GM18498 (cell line): ENCODE results near the gene CACNA1A.

ENCODE experiments used
- ATAC-seq: cut with Tn5 transposase; IDR thresholded peaks from one replicate; pipeline ENCODE4 v1.9.1; 2021; ENCODE audit warnings: mild to moderate bottlenecking, moderate library complexity; ENCODE audit not compliant: unreplicated experiment

Gene CACNA1A

DNA sequence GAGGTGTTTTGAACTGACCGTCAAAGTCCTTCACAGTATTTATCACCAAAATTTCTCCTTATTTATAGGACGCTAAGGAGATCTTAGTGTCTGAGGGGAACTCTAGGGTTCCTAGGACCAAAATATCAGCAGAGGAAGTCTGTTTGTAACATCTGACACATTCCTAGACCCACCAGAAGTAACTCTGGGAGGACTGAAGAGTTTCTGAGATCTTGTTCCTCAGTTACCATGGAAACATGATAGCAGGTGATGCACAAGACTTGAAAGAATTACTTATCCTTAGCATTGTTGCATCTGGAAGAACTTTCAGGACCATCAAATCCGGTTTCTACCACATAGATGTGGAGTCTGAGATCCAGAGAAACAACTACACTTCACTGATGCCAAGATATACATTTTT lies 191.5 kb downstream of the CACNA1A start:
- ATAC-seq, result no peak

DNA sequence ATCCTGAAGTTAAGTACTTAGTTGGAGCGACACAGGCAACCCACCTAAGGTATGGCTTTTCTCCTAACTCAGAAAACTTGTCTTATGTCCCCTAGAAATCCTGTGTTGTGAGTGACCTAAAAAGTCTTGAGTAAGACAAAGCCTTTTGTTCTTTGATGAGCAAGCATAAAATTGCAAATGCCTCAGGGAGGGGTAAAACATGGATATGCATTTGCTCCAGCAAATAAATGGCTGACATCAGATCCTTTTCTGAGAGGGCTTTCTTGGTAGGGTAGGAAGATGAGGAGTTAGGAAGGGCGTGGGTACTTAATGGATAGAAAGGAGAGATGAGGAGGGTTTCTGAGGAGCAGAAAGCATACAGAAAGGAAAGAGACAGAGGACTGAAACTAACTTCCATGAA lies 192.4 kb downstream of the CACNA1A start:
- ATAC-seq, result no peak

DNA sequence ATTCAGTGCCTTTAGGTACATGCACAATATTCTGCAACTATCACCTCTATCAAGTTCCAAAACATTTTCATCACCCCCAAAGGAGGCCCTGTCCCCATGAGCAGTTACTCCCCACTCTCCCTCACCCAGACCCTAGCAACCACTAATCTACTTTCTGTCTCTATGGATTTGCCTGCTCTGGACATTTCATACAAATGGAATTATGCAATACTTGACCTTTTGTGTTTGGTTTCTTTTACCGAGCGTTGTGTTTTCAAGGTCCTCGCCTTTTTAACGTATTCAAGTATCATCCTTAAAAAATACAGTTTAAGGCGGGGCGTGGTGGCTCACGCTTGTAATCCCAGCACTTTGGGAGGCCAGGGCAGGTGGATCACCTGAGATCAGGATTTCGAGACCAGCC lies 196.4 kb downstream of the CACNA1A start:
- ATAC-seq, result no peak

DNA sequence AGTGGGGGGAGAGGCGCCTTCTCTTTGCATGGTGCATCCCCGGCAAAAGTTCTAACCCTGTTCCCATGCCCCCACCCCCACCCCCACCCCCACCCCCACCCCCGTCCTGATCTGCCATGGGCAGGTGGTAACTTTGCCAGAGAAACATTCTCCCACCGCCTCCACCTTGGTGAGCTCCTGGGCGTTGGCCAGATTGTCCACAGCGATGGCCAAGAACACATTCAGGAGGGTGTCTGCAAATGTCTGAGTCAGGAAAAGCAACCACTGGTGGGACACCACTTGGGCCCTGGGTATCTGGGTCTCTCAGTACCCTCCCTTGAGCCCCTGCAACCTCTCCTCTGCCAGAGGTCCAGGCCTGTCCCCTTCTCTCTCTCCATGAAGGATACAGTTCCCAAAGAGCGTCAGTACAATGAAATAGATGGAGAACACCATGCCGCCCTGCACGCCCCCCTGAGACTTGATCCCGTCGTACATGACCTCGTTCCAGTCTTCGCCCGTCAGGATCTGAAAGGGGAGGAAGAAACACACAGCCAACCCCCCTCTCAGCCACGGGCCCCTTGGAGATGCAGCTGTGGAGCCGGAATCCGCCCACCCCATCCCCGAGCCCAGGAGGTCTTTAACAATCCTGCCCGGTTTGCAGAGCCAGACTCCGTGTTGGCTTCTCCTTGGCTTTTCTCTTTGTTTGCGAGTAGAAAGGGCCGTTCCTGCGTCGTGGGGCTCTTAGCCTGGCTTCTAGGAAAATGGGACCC lies 202.7 kb downstream of the CACNA1A start:
- ATAC-seq, result no peak

DNA sequence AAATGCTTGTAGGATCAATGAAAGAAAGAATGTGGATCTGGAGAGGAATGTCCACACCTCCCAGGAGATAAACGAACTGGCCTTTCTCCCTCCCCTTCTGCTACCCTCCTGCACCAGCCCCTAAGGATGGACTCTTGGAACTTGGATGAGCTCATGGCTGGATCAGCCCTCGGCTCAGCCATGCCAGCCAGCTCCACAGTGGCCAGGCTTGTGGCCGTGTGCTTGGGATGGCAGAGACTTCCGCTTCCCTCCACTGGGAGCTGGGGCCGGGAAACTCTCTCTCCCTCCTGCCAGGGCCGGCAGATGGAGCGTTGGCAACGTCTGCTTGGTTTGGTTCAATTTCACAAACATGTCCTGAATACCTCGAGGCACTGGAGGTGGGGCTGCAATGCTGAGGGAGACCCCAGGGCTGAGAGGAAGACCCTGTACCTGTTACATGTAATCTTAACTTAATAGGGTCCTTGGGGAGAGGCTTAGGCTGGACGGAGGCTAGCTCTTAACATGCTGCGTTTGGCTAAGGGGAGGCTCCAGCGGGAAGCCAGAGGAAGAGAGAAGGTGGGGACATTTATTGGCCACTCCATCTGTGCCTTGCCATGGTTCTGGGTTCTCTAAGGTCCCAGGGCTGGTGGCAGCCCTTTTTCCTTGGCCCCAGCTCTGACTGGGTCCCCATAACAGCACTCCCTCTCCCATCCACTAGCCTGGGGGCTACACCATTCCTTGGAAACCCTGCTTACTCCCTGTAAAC lies 203.6 kb downstream of the CACNA1A start:
- no peak for ATAC-seq

DNA sequence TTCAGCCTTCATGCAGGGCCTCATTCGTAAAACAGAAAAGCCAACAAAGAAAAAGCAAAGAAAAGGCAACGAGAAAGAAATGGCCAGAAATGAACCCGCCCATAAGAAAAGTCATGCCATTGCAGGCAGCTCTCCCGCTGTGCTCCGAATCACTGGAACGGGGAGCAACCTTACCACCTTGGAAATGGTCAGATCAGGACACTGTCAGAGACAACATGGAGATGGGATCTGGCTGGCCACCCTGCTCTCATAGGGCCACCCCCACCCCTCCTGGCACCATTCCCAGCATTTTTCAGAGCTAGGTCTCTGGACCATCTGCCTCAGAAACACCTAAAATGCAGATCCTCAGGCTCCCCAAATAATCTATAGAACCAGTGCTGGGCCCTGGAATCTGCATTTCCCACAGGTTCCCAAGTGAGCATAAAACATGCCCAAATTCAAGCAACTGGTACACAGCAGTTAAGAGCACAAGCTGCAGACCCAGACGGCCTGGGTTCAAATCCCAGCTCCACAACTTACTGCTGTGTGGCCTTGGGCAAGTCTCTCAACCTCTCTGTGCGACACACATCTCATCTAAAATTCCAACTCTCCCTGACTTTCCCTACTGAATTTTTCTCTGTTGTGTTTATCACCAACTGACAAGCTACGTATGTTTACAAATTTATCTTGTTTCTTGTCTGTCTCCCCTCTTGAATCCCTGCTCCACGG lies 204.5 kb downstream of the CACNA1A start:
- no peak for ATAC-seq

DNA sequence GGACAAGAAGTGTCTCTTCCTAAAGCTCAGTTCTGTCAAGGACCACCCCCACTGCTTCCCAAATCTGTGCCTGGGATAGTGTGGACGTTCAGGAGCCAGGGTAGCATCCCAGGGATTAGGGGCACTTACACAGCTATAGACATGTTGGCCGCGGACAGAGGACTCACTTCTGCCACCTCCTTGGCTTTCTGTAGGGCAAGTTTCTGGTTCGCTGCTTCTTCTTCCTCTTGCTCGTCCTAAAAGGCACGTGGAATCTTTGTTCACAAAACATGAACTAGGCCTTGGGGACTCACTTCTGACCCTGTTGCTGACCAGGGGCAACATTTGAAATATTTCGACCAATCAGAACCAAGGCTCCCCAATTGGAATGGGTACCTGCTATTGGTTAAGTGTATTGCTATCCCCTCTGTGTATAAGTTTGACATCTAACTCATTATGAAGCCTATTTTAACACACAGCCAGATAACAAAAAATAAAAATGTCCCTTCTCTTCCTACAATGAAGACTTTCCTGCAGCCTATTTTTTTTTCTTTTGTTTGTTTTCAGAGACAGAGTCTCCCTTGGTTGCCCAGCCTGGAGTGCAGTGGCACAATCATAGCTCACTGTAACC lies 205.8 kb downstream of the CACNA1A start:
- no peak for ATAC-seq

DNA sequence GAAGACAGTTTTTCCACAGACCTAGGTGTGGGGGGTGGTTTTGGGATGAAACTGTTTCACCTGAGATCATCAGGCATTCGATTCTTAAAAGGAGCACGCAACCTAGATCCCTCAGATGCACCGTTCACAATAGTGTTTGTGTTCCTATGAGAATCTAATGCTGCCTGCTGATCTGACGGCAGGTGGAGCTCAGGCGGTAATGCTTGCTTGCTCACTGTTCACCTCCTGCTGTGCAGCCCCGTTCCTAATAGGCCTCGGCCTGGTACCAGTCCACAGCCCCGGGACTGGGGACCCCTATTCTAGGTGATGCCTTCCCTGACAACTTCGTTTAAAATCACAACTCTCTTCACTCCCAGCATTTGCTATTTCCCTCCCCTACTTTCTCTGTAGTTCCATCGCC lies 206.4 kb downstream of the CACNA1A start:
- ATAC-seq, result no peak

DNA sequence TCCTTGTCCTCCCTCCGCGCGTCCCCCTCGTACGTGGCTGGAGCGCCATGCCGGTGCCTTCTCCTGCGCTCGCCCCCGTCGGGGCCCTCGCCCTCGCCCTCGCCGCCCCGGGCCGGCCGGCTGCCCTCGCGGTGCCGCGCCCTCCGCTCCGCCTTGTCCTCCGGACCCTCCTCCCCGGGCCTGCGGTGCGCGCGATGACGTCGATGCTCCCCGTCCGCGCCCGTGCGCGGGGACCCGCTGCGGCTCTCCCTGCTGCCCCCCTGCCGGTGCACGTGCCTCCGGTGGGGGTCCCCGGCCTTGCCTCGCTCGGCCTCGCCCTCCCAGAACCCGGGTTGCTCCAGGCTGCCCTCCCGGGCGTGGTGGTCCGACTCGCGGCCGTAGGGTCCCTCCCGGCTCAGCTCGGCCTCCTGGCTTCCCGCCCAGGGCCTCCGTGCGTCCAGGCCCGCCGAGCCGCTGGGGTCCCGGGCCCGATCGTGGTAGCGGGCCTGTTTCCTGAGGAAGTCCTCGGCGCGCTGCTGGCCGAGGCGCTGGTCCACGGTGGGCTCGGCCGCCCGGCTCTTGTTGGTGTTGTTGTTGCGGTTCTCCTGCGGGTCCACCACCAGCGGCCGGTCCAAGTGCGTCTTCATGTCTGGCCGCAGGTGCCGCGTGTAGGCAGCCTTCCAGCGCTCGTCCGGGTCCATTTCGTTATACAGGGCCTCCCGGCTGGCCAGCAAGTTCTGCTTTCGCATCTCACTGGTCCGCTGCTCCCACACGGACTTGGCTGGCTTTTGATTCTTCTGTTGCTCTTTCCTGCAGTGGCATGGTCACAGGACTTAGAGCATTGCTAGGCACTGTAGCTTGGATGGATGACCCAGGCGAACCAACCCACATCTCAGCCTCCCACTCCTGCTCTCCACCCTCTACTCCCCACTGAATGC lies 207.5 kb downstream of the CACNA1A start:
- ATAC-seq, result no peak

DNA sequence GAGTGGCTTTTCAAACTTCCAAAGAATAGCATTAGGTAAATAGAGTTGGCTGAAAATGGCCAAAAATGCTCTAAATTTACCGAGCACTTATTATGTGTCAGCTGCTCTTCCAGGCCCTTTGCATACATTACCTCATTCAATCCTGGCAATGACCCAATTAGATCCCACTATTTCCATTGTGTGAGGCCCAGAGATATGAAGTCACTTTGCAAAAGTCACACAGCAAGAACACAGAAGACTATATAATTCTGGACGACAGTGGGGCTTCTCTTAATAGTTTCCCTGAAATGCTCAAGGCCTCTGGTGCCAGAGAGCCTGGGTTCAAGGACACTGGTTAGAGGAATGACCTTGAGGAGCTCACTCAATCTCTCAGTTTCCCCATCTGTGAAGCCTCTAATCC lies 209.3 kb downstream of the CACNA1A start:
- no peak for ATAC-seq

DNA sequence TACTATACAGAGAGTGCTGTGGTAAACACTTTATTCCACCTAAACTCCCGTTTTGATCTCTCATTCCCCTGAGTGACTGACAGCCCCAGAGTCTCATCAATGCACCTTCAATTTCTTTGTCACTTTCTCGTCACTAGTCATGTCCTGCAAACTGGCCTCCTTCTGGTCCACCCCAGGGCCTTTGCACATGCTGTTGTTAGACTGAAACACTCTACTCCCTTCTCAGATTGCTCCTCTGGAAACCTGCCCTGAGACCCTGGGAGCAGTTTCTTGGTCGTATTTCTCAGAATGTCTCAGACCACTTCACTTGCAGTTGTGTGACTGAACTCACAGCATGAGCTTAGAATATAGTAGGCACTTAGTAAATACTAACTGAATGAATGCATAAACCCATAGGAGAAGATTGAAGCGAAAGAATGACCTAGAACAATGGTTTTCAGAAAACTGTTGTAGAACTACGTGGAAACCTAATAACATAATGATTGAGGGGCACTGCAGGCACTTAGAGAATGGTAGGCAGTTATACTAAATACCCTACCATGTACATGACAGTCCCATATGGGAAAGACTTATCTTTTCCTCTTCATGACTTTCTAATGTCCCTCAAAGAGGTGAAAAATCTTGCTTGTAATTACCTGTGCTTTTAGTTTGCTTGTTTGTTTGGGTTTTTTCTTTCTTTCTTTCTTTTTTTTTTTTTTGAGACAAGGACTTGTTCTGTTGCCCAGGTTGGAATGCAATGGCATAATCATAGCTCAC lies 211.3 kb downstream of the CACNA1A start:
- no peak for ATAC-seq

DNA sequence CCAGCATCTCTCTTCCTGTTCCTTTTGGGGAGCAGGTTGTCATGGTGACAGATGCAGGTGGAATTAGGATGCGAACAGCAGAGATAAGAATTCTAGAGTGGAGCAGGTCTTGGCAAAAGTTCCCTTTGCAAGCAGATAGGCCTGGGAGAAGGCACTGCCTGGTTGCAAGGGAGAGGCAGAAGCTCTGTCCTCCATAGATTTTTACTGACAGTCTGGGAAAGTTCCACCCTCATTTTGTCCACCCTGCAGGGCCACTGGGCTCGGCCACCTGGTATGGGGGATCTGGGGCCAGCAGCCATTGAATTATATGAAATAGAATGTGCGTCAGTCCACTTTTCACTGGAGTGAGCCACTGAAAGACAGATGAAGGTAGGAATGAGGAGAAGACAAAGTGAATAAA lies 214.4 kb downstream of the CACNA1A start:
- no peak for ATAC-seq

DNA sequence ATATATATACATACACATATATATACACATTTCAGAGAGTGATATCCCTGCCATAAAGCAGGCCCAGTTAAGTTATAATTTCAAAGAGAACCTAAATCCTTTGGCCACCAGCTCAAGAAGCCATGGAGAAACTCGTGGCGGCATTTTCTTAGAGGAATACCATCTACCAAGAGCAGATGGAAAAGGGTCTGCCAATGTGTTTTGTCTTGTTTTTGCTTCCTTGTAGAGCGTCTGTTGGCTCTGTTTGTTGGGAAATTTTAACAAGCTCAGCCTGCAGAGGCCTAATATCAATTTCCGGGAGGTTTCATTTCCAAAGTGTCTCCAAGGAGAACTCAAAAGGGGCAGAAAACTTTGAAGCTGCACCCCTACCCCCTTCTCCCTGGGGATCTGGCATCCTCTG lies 215.5 kb downstream of the CACNA1A start:
- ATAC-seq, result no peak

DNA sequence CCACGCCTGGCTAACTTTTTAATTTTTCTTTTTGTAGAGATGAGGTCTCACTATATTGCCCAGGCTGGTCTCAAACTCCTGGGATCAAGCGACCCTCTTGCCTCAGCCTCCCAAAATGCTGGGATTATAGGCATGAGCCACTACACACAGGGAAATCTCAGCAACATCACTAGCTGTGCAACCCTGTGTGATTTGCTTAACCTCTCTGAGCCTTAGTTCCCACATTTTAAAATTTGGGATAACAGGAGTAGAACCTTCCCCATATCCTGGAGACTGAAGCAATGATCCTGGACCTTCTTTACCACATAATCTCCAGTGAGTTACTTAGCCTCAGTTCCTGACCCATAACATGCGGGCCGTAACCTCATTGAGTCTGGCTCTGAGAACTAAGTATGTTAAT lies 217.0 kb downstream of the CACNA1A start:
- ATAC-seq, result no peak

DNA sequence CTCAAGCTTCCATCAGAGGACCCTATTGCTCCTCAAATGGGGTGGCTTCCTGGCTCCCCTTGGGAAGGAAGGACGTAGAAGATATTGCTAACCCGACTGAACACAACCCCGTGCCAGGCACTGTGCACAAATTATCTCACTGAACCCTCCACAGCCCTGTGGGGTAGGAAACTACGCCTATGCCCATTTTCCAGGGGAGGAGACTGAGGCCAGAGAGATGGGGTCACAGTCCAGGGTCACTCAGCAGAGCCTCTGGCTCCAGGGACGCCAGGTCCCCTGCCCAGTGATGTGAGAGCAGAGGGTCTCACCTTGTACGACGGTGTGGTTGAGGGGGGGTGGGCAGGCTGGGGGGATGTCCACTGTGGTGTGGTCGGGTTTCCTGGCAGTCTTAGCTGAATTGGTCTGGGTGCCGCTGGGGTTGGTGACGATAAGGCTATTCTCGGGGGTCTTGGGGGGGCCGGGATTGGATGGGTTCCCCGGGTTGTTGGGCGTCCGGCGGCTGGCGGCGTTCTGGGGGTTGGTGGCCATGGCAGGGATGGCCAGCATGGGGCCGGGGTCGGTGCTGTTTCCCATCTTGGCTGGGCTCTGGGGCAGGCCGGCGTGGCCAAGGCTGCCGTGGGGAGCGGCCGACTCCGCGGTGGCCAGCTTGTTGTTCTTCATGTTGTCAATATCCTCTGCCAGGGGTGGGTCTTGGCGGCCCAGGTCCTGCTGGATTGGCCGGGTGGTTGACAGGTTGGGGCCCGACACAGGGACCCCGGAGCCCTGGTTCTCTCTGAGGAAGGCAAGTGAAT lies 219.9 kb downstream of the CACNA1A start:
- ATAC-seq, result no peak

DNA sequence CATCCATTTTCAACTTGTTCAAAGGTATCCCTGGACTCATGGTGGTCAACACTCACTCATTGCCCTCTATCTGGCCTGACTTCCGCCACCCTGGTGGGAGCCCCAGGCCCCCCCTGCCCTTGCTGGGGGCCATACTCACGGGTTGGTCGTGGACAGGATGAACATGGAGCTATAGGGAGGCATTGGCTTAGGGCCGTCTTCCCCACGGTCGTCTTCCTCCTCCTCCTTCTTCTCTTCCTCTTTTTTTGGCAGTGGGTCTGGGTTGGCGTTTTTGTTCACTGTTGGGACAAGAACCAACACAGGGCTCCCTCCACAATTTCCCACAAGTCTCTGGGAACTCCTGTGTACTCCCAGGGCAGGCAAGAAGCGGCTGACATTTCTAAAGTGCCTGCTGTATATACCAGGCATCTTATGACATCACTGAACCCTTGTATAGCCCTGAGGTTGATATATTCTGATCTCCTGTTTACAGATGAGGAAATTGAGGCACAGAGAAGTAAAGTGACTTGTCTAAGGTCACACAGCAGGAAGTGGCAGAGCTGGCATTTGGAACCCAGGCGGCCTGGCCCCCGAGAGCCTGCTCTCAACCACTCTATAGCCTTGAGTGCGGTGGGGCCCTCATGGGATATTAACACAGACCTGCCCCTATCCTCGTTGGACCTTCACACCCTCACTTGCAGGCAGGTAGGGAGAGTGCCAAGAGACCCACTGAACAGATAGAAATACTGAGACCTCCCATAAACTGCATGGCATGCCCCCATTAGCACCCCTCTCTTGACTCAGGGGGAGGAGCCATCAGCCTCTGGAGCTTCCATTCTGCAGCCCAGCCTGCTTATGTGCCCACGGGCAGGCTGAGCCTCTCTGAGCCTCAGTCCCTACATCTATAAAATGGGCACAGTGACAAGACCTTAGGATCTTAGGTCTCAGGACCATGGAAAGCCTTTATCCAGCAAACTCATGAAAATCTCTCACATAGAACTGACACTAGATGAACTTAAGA lies 221.1 kb downstream of the CACNA1A start:
- no peak for ATAC-seq

DNA sequence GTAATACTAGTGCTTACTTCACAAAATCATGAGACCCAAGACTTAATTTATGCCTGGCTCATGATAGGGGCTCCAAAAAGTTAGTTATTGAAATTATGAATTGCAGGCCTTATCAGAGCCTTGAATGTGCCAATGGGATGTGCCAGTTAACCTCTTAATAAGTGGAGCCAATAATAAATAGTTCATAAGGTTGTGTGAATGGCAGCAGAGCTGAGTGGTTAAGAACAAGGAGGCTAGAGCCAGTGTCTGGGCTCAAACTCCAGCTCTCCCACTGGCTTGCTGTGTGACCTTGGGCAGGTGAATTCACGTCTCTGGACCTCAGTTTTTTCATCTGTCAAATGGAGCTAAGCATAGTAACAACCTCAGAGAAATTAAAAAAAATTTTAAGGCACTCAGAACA lies 222.4 kb downstream of the CACNA1A start:
- no peak for ATAC-seq
